Activated CD4-positive, alpha-beta T cell treated with anti-CD3 and anti-CD28 coated beads, Interleukin-2, amount 10 ng/mL, durations not matched to agents 24 days and 14 days (primary cell): Measurements from ENCODE around the gene TIPRL. TPM values are rescaled to one million over a fixed set of nuclear protein-coding genes. Genes with fewer than 3 reads are reported as not detected.

Experiments
- DNase-seq: peaks from one replicate; pipeline ENCODE4 v3.0.0; 2022
- H3K27ac Mint-ChIP-seq: one replicate; pipeline ENCODE4 v1.8.0; 2022; ENCODE audit warnings: mild to moderate bottlenecking, mixed read lengths
- H3K27me3 Mint-ChIP-seq: one replicate; pipeline ENCODE4 v1.8.0; 2022; ENCODE audit warnings: mixed read lengths
- H3K36me3 Mint-ChIP-seq: one replicate; pipeline ENCODE4 v1.8.0; 2022; ENCODE audit warnings: low read depth, mild to moderate bottlenecking, mixed read lengths
- H3K4me1 Mint-ChIP-seq: one replicate; pipeline ENCODE4 v1.8.0; 2021; ENCODE audit warnings: mixed read lengths
- H3K4me3 Mint-ChIP-seq: one replicate; pipeline ENCODE4 v1.8.0; 2022; ENCODE audit warnings: mild to moderate bottlenecking, moderate library complexity, mixed read lengths
- H3K9me3 Mint-ChIP-seq: one replicate; pipeline ENCODE4 v1.8.0; 2021; ENCODE audit warnings: mixed read lengths
- intact Hi-C: fragments of 100-400 bp; cut with micrococcal nuclease; formaldehyde crosslinking; loops from one replicate; pipeline ENCODE4 v1.15.1; 2023
- total RNA-seq: library from RNA; stranded (reverse); gene quantifications from 2 replicates; pipeline ENCODE4 v1.2.3, GENCODE V29; 2022

TIPRL gene
- 46.8 and 49.2 TPM in 2 replicates for total RNA-seq

- H3K27ac Mint-ChIP-seq = no peak within 1 kb of the TSS
- H3K4me1 Mint-ChIP-seq = peaks cover 8% of the 10 kb centered on the region
- peaks cover 6% of the 10 kb centered on the region for H3K27me3 Mint-ChIP-seq
- DNase-seq = peak; percentile 98
- peaks cover 3% of the 10 kb centered on the region for H3K36me3 Mint-ChIP-seq
- no peaks in the 10 kb centered on the region for H3K9me3 Mint-ChIP-seq
- intact Hi-C loops = loop anchor here (1.0 to 2.0 kb wide), 6 partner anchors 48 to 1188 kb away; partner anchors contain the start of genes DCAF6 and NME7
- no peak within 1 kb of the TSS for H3K4me3 Mint-ChIP-seq
Measured at GRCh38 chr1:168178638-168179437, at the start of gene TIPRL. TSS of gene TIPRL (plus strand) at chr1:168178962. CDS start at chr1:168179078, 116 bp downstream.

DNA sequence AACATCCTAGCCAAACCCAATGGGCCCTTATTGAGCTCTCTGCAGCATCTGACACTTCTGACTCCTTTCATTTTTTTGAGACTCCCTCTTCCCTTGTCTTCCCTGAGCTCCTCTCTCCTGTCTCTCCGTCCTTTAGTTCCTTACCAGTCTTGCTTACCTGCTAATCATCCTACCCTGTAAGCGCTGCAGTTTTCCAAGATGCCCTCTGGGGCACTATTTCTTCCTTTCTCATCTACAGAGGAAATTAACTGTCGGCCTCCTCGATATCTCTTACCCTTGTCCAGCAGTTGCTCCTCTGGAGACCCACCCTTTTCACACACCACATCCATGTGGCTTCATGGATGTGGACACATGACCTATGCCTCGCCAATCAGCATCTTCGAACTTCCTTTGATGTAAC, 48.8 kb upstream of the TIPRL start:
- Mint-ChIP-seq H3K4me1 (no peaks in the 10 kb centered on the region), H3K27ac (no peak overlapping the region), H3K4me3 (no peak overlapping the region), H3K9me3 (peaks cover 4% of the 10 kb centered on the region), H3K36me3 (no peaks in the 10 kb centered on the region), H3K27me3 (peaks cover 41% of the 10 kb centered on the region)
- no peak for DNase-seq
- intact Hi-C loops = no loop called here

DNA sequence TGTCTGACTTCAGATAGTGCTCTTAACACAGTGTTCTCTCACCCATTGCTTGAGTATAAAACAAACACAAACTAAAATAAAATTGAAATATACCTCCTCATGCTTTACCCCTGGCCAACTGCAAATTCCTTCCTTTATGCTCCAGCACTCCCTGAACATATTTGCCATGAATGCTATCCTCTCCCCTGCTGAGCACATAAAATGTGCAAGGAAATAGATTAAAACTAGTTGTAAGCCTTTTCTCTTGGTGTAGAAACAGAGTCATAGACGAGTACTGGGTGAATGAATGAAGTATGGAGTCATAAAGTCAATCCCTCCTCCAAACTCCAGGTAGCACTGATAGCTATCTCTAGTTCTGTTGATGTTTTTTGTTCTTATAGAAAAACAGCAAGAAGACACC, 44.6 kb upstream of the TIPRL start:
- no peak overlapping the region for H3K27ac Mint-ChIP-seq
- peaks cover 59% of the 10 kb centered on the region for H3K27me3 Mint-ChIP-seq
- intact Hi-C loops = no loop called here
- no peak overlapping the region for H3K4me3 Mint-ChIP-seq
- peaks cover 4% of the 10 kb centered on the region for H3K36me3 Mint-ChIP-seq
- DNase-seq = no peak
- H3K4me1 Mint-ChIP-seq = peaks cover 15% of the 10 kb centered on the region
- no peaks in the 10 kb centered on the region for H3K9me3 Mint-ChIP-seq

GRCh38 chr1:168134642-168135041, 44.1 kb upstream of the TIPRL start:
- intact Hi-C loops = loop anchor here (5.0 kb wide), 1 partner anchor 93 kb away; the partner anchor contains the start of gene SFT2D2
- Mint-ChIP-seq H3K4me1 (peaks cover 15% of the 10 kb centered on the region), H3K4me3 (no peak overlapping the region), H3K9me3 (no peaks in the 10 kb centered on the region), H3K27ac (no peak overlapping the region), H3K36me3 (peaks cover 4% of the 10 kb centered on the region), H3K27me3 (peaks cover 61% of the 10 kb centered on the region)
- DNase-seq = no peak

DNA sequence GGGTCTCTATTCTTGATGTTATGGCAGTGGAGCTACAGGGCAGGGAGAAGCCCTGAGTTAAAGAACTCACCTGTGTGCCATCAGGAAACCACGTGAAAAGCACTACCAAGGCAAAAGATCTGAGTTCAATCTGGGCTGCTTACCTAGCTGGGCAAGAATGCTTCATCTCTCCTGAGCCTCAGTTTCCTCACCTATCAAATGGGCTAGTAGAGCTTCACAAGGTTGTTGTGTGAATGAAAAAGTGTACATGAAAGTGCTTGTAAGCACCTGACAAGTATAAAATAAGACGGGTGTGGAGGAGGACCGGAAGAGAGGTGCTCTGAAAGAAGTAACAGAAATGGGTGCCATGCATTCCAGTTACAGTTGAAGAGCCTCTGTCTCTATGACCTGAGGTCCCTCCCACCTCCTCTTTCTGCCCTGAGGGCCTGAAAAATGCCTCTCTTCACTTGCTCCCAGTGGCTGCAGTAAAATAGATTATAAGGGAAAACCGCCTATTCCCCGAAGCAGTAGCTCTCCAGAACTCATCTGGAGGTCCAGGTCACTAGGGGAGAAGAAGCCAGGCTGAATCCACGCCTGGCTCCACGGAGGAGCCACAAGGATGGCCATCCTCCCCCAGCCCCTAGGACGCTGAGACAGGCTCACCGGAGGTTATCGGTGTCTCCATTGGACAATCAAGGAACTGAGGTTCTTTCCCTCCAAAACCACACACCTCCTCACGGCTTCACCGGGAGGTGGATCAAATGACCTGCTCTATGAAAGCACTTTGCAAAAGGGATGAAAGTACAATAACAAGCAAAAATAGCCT, 43.4 kb upstream of the TIPRL start:
- Mint-ChIP-seq H3K9me3 (no peaks in the 10 kb centered on the region), H3K4me3 (peak overlapping the region; percentile 91), H3K4me1 (peaks cover 15% of the 10 kb centered on the region), H3K27ac (no peak overlapping the region), H3K27me3 (peaks cover 62% of the 10 kb centered on the region), H3K36me3 (peaks cover 4% of the 10 kb centered on the region)
- DNase-seq = no peak
- intact Hi-C loops = loop anchor here (5.0 kb wide), 1 partner anchor 92 kb away; the partner anchor contains the start of gene SFT2D2

DNA sequence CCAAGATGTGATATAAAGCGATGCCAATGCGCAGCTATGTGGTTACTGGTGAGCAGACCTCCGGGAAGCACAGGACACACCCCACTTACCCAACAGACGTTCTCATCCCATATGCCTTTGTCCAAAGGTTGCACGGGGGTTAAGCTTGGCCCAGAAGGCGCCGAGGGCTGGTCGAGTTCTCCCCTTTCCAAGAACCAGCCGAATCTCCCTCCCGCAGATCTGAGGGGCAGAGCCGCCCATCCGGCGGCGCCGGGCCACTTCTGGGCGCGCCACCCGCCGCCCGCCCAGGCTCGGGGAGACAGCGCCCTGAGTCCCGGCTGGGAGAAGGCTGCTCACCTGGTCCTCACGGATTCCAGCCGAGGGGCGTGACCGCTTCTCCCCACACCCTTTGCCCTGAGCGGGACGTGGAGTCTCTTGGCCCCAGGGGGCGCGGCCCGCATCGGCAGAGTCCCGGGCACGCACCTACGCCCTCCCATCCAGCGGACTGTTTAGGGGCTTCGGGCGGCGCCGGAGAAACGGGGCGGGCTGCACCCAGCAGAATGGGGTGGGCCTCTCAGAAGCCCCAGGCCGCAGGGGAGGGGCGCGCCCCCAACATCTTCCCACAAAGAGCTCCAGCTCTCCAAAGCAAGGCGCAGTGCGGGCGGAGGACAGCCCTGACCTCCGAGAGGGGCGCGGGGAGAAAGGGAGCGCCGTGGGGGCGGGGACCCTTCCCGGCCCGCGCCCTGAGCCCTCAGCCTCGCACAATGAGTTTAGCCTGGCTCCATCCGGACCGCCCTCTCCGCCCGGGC, 42.6 kb upstream of the TIPRL start:
- H3K27ac Mint-ChIP-seq = no peak overlapping the region
- intact Hi-C loops = loop anchor here (5.0 kb wide), 1 partner anchor 91 kb away; the partner anchor contains the start of gene SFT2D2
- DNase-seq = peak; percentile 68
- H3K4me3 Mint-ChIP-seq = peak overlapping the region; percentile 91
- H3K27me3 Mint-ChIP-seq = peaks cover 60% of the 10 kb centered on the region
- peaks cover 15% of the 10 kb centered on the region for H3K4me1 Mint-ChIP-seq
- H3K9me3 Mint-ChIP-seq = no peaks in the 10 kb centered on the region
- peaks cover 4% of the 10 kb centered on the region for H3K36me3 Mint-ChIP-seq

DNA sequence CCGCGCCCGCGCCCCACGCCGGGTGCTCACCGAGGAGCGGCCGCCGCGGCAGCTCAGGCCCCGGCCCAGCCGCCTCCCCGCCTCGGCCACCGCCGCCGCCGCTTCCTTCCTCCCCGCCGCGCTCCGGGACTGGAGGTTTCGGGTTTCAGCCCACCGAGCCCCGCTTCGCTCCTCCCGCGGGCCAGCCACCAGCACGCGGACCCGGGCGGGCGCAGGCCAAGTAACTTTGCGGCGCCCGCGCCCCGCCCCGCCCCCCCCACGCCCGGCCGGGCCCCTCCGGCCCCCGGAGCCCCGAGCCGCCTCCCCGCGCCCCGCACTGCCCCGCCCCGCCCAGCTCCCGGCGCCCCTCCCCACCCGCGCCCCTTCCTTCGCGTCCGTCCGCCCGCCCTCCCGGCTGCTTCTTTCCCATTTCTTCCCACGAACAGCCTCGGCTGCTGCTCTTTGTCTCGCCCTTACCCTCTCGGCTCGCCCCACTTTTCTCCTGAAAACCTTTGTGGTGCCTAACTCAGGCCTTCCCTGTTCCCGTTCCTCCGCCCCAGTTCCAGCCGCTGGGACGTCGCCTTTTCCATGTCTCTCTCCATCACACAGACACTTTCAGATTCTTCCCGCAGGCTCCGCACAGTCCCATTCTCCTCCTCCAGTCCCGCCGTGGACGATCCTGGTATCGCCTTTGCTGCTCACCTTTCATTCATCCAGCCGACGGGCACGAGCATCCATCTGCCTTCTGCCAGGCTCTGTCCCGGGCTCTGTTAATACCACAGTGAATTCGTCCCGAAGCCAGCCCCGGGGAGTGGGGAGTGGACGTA, 41.9 kb upstream of the TIPRL start, which contains the start of gene GPR161:
Gene GPR161 (minus strand): TSS at position 222 of the 806 bp plus-strand sequence. CDS start 32,080 bp downstream, outside the sequence.
- peaks cover 4% of the 10 kb centered on the region for H3K36me3 Mint-ChIP-seq
- intact Hi-C loops = loop anchor here (5.0 kb wide), 1 partner anchor 90 kb away; the partner anchor contains the start of gene SFT2D2
- peak; percentile 79 for DNase-seq

DNA sequence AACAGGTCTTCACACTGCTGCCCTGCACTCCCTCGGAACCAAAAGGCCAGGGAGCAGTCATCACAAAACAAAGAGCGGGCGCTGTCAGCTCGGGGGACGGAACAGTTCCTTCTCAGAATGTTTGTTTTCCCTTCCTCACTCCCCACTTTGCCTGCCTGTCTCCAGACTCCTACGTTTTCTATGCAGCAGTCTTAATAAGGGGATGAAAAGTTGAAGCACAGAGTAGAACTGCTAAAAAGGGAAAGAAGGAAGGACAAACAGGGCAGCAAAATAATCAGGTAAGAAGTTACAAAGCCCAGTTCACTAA, 41.3 kb upstream of the TIPRL start:
- H3K27ac Mint-ChIP-seq = peak overlapping the region; percentile 51
- intact Hi-C loops = loop anchor here (5.0 kb wide), 1 partner anchor 90 kb away; the partner anchor contains the start of gene SFT2D2

More for the DNA sequence above, 41.9 kb upstream of the TIPRL start, which contains the start of gene GPR161:
- H3K27ac Mint-ChIP-seq = peak within 1 kb of the TSS; percentile 51
- peak within 1 kb of the TSS; percentile 91 for H3K4me3 Mint-ChIP-seq
- no peaks in the 10 kb centered on the region for H3K9me3 Mint-ChIP-seq
- peaks cover 15% of the 10 kb centered on the region for H3K4me1 Mint-ChIP-seq
- H3K27me3 Mint-ChIP-seq = peaks cover 58% of the 10 kb centered on the region

DNA sequence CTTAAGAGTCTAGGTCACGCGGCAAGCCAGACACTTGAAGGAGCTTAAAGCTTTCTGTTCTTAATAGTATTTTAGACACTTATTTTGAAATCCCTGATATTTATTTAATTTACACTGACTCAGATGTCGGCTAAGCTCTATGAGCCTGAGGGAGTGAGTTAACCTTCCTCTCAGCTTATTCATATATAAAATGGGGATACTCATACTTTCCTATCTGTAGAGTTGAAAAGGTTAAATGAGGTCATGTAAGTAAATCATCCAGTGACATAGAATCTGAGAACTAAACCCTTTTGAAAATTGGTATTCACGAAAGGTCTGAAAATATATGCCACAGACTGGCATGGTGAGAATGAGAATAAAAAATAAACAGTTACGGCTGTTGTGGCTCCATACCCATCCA, 40.6 kb upstream of the TIPRL start:
- Mint-ChIP-seq H3K36me3 (peaks cover 4% of the 10 kb centered on the region), H3K27ac (no peak overlapping the region), H3K4me1 (peaks cover 15% of the 10 kb centered on the region), H3K9me3 (no peaks in the 10 kb centered on the region), H3K27me3 (peaks cover 53% of the 10 kb centered on the region), H3K4me3 (no peak overlapping the region)
- intact Hi-C loops = loop anchor here (5.0 kb wide), 1 partner anchor 89 kb away; the partner anchor contains the start of gene SFT2D2
- DNase-seq = no peak

More for the DNA sequence above, 41.3 kb upstream of the TIPRL start:
- DNase-seq = no peak
- H3K4me1 Mint-ChIP-seq = peaks cover 15% of the 10 kb centered on the region
- peak overlapping the region; percentile 91 for H3K4me3 Mint-ChIP-seq
- H3K36me3 Mint-ChIP-seq = peaks cover 4% of the 10 kb centered on the region
- no peaks in the 10 kb centered on the region for H3K9me3 Mint-ChIP-seq
- peaks cover 59% of the 10 kb centered on the region for H3K27me3 Mint-ChIP-seq

- Mint-ChIP-seq H3K4me1 (peaks cover 15% of the 10 kb centered on the region), H3K27ac (no peak overlapping the region), H3K9me3 (no peaks in the 10 kb centered on the region), H3K4me3 (no peak overlapping the region), H3K36me3 (peaks cover 4% of the 10 kb centered on the region), H3K27me3 (peaks cover 52% of the 10 kb centered on the region)
- DNase-seq = no peak
- intact Hi-C loops = loop anchor here (5.0 kb wide), 1 partner anchor 88 kb away; the partner anchor contains the start of gene SFT2D2
Measured at GRCh38 chr1:168139070-168139469, 39.7 kb upstream of the TIPRL start.

DNA sequence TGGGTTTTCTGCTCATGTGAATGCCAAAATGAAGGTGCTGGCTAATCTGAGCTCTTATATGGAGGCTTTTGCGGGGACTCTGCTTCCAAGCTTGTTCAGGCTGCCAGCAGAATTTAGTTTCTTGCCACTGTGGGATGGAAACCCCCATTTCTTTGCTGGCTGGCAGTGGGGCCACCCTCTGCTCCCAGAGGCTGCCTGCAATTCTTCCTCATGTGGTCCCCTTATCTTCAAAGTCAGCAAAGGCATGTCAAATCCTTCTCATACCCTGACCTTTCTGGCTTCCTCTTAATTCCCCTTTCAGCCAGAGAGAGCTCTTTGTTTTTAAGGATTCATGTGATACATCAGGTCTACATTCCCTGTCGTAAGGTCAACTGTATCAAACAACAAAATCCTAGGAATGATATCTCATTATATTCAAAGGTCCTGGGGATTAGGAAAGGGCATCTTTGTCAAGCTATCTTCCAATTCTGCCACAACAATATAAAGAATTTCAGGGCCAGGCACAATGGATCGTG, 36.8 kb upstream of the TIPRL start:
- H3K27ac Mint-ChIP-seq = no peak overlapping the region
- peaks cover 34% of the 10 kb centered on the region for H3K27me3 Mint-ChIP-seq
- no peaks in the 10 kb centered on the region for H3K9me3 Mint-ChIP-seq
- DNase-seq = no peak
- H3K36me3 Mint-ChIP-seq = peaks cover 4% of the 10 kb centered on the region
- H3K4me1 Mint-ChIP-seq = peaks cover 16% of the 10 kb centered on the region
- intact Hi-C loops = loop anchor here (5.0 kb wide), 1 partner anchor 60 kb away; no protein-coding TSS in a partner anchor
- H3K4me3 Mint-ChIP-seq = no peak overlapping the region
